ENCODE data around the gene UBAC1.
"Not testable (repeated sequence)": the region's sequence is repeated elsewhere in the genome, so short reads cannot be mapped to it uniquely, and the experiment has no call there.

The UBAC1 gene

GRCh38 chr9:135943604-135944003 lies 17.6 kb downstream of the UBAC1 start:
- H2BK5ac ChIP-seq (ENCODE audit: low read depth, low read length, poor library complexity, severe bottlenecking); H3K27me3 ChIP-seq (ENCODE audit: control insufficient read depth in 1 of 2, insufficient read depth in 1 of 2, low read length in 2 of 2); H3K9me3 ChIP-seq (ENCODE audit: control insufficient read depth, low read length); H3K23ac ChIP-seq (ENCODE audit: low read length in 2 of 2); H3K14ac ChIP-seq (ENCODE audit: low read length in 2 of 2); H2AK5ac ChIP-seq (ENCODE audit: low read length, severe bottlenecking); H3K27ac ChIP-seq (ENCODE audit: low read length, poor library complexity, severe bottlenecking); H4K91ac ChIP-seq (ENCODE audit: low read length); H3K4me2 ChIP-seq (ENCODE audit: low read length, poor library complexity, severe bottlenecking); H3K18ac ChIP-seq (ENCODE audit: low read depth in 1 of 2, low read length in 2 of 2); H2AFZ ChIP-seq (ENCODE audit: low read depth, low read length); H3K9ac ChIP-seq (ENCODE audit: low read length); H2BK120ac ChIP-seq (ENCODE audit: low read depth, low read length); H3K4me1 ChIP-seq (ENCODE audit: control insufficient read depth, insufficient read depth, low read depth, low read length); DNase-seq; H2BK12ac ChIP-seq (ENCODE audit: low read length in 2 of 2); H3K4ac ChIP-seq (ENCODE audit: low read depth in 1 of 2, low read length in 2 of 2); H3K4me3 ChIP-seq (ENCODE audit: insufficient read depth in 1 of 2, low read depth in 1 of 2, low read length in 2 of 2); H2BK15ac ChIP-seq (ENCODE audit: low read depth, poor library complexity, severe bottlenecking); H4K8ac ChIP-seq (ENCODE audit: low read length): not testable (repeated sequence)
- Histone ChIP-seq H3K36me3 (ENCODE audit: control insufficient read depth in 1 of 2, insufficient read depth in 2 of 2, low read depth in 1 of 2, low read length in 2 of 2) (peaks cover 53 to 69% of the 10 kb centered on the region in 2 experiments), H3K79me1 (replicated peaks; ENCODE audit: low read length, poor library complexity, severe bottlenecking) (peaks cover 32% of the 10 kb centered on the region)
- WGBS: 100% methylated on average over 6 of the region's 6 CpGs

GRCh38 chr9:135941288-135941995 lies 19.7 kb downstream of the UBAC1 start:
- Histone ChIP-seq H2AK5ac (ENCODE audit: low read length, severe bottlenecking) (no peak overlapping the region), H3K14ac (ENCODE audit: low read length in 2 of 2) (no peak overlapping the region)

GRCh38 chr9:135939351-135940265 lies 21.6 kb downstream of the UBAC1 start:
- no peak overlapping the region for H2BK120ac ChIP-seq (ENCODE audit: low read depth, low read length)
- H2AFZ ChIP-seq (ENCODE audit: low read depth, low read length): no peak overlapping the region
- no peak overlapping the region for H3K23ac ChIP-seq (ENCODE audit: low read length in 2 of 2)
- H3K4ac ChIP-seq (ENCODE audit: low read depth in 1 of 2, low read length in 2 of 2): no peak overlapping the region
- no peak overlapping the region for H2AK5ac ChIP-seq (ENCODE audit: low read length, severe bottlenecking)
- no peak overlapping the region for H4K8ac ChIP-seq (ENCODE audit: low read length)
- no peak overlapping the region for H2BK15ac ChIP-seq (ENCODE audit: low read depth, poor library complexity, severe bottlenecking)
- H3K36me3 ChIP-seq (ENCODE audit: control insufficient read depth in 1 of 2, insufficient read depth in 2 of 2, low read depth in 1 of 2, low read length in 2 of 2): peaks cover 55 to 60% of the 10 kb centered on the region in 2 experiments
- no peak overlapping the region for H3K4me2 ChIP-seq (ENCODE audit: low read length, poor library complexity, severe bottlenecking)
- H2BK12ac ChIP-seq (ENCODE audit: low read length in 2 of 2): no peak overlapping the region
- H3K27ac ChIP-seq (ENCODE audit: low read length, poor library complexity, severe bottlenecking): no peak overlapping the region
- H2BK5ac ChIP-seq (ENCODE audit: low read depth, low read length, poor library complexity, severe bottlenecking): no peak overlapping the region
- H3K4me1 ChIP-seq (ENCODE audit: control insufficient read depth, insufficient read depth, low read depth, low read length): no peaks in the 10 kb centered on the region
- no peak overlapping the region for H3K14ac ChIP-seq (ENCODE audit: low read length in 2 of 2)
- 97% methylated on average over 33 of the region's 33 CpGs for WGBS
- H3K9me3 ChIP-seq (ENCODE audit: control insufficient read depth, low read length): no peaks in the 10 kb centered on the region
- H3K79me1 ChIP-seq (replicated peaks; ENCODE audit: low read length, poor library complexity, severe bottlenecking): peaks cover 19% of the 10 kb centered on the region
- no peak overlapping the region for H3K9ac ChIP-seq (ENCODE audit: low read length)
- no peak overlapping the region for H3K4me3 ChIP-seq (ENCODE audit: insufficient read depth in 1 of 2, low read depth in 1 of 2, low read length in 2 of 2)
- H3K18ac ChIP-seq (ENCODE audit: low read depth in 1 of 2, low read length in 2 of 2): no peak overlapping the region
- no peaks in the 10 kb centered on the region for H3K27me3 ChIP-seq (ENCODE audit: control insufficient read depth in 1 of 2, insufficient read depth in 1 of 2, low read length in 2 of 2)
- H4K91ac ChIP-seq (ENCODE audit: low read length): no peak overlapping the region
- DNase-seq: no peak

More at GRCh38 chr9:135941288-135941995, 19.7 kb downstream of the UBAC1 start:
- Histone ChIP-seq H2BK5ac (ENCODE audit: low read depth, low read length, poor library complexity, severe bottlenecking) (no peak overlapping the region), H3K27ac (ENCODE audit: low read length, poor library complexity, severe bottlenecking) (no peak overlapping the region), H2BK15ac (ENCODE audit: low read depth, poor library complexity, severe bottlenecking) (no peak overlapping the region), H3K4me1 (ENCODE audit: control insufficient read depth, insufficient read depth, low read depth, low read length) (peaks cover 7% of the 10 kb centered on the region), H3K4ac (ENCODE audit: low read depth in 1 of 2, low read length in 2 of 2) (no peak overlapping the region), H3K18ac (ENCODE audit: low read depth in 1 of 2, low read length in 2 of 2) (no peak overlapping the region), H3K4me2 (ENCODE audit: low read length, poor library complexity, severe bottlenecking) (no peak overlapping the region), H2BK120ac (ENCODE audit: low read depth, low read length) (no peak overlapping the region), H3K27me3 (ENCODE audit: control insufficient read depth in 1 of 2, insufficient read depth in 1 of 2, low read length in 2 of 2) (no peaks in the 10 kb centered on the region), H3K9ac (ENCODE audit: low read length) (no peak overlapping the region), H3K9me3 (ENCODE audit: control insufficient read depth, low read length) (no peaks in the 10 kb centered on the region), H2BK12ac (ENCODE audit: low read length in 2 of 2) (no peak overlapping the region), H4K8ac (ENCODE audit: low read length) (no peak overlapping the region), H3K79me1 (replicated peaks; ENCODE audit: low read length, poor library complexity, severe bottlenecking) (peaks cover 22% of the 10 kb centered on the region), H4K91ac (ENCODE audit: low read length) (no peak overlapping the region), H3K23ac (ENCODE audit: low read length in 2 of 2) (no peak overlapping the region), H2AFZ (ENCODE audit: low read depth, low read length) (no peak overlapping the region), H3K4me3 (ENCODE audit: insufficient read depth in 1 of 2, low read depth in 1 of 2, low read length in 2 of 2) (no peak overlapping the region), H3K36me3 (ENCODE audit: control insufficient read depth in 1 of 2, insufficient read depth in 2 of 2, low read depth in 1 of 2, low read length in 2 of 2) (peaks cover 63 to 67% of the 10 kb centered on the region in 2 experiments)
- 92% methylated on average over 13 of the region's 13 CpGs for WGBS
- DNase-seq: no peak
